ENCODE results near the gene CHID1. TPM values are rescaled to one million over a fixed set of nuclear protein-coding genes. Genes with fewer than 3 reads are reported as not detected.

CHID1 gene
- 44.4 and 76.5 TPM in 2 replicates for total RNA-seq

DNA sequence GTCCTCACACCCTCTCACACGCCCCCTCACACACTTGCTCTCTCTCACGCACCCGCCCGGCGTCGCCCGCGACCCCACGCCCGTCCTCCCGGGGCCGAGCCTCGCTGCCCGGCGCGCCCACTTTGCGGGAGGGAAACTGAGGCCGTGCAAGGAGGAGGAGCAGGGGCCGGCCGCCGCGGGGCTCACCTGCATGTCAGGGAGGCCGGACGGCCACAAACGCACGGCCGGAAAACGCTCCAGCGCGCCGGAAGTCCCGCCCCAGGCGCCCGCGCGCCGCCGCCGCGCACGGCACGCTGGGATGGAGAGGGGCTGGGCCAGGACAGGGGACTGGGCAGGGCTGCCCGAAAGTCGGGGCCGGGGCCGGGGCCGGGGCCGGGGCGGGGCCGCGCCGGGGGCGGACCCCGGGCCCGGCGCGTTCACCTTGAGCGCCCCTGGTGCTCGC is at the start of gene CHID1:
CHID1 (minus strand) TSS at position 222 of the 442 bp plus-strand sequence. CDS start 5,994 bp downstream, outside the sequence.

DNA sequence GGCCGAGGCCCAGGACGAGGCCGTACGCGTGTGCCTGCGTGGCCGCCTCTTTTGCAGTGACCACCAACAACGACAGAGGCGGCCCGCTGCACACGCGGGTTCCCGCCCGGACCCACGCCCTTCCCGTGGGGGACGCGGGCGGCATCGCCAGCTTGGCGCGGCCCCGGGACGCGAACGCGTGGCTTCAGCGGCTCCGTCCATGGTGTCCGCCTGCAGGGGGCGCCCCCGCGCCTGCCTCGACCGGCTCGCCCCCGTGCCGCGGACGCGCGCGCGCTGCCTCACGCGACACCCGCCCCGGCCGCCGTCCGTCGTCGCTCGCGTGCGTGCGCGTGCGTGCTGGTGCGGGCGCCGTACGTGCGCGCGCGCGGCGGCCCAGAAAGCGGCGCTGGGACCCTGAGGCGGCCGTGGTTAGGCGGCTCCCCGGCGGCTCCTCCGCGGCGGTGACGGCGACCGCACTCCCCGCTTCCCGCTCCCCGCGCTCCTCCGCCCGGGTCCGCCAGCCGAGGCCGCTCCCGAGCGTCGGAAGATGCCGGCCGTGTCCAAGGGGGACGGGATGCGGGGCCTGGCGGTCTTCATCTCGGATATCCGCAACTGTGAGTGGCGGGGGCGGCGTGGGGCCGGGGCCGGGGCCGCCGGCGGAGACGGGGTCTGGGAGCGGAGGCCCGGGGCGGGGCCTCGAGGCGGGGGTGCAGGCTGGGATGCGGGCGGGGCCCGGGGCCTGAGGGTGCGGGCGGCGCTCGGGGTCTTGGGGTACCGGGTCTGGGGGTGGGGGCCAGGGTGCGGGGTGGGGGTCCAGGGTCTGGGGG is 15.1 kb upstream of the CHID1 start, which contains the start of gene AP2A2:
AP2A2 (plus strand) TSS at position 375 of the 806 bp plus-strand sequence; CDS start at position 527, 152 bp downstream.

DNA sequence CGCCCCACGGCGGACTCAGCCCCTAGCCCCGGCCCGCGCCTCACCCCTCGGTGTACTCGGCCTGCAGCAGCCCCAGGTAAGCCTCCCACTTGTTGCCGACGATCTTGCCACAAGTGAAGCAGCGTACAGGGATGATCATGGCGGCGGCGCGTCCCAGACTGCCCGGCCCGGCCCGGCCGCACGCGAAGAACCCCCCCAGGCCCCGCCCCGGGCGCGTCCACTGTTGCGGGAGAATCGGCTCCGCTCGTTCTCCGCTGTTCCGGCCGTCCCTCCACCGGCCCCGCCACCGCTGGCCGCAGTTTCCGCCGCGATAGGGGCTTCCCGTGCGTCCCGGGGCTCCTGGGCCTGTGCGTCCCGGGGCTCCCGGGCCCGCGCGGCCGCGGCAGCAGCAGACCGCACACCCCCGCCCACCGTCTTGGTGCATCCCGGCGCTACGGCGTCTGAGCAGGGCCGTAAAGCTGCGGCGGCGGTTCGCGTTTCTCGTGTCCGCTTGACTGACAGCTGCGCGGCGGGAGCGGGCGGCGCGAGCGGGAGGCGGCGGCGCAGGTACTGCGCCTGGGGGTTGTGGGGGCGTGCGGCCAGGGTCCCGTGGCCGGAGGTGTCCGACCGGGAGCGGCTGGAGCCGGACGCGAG is 68.1 kb downstream of the CHID1 start, which contains the start of the genes POLR2L and TSPAN4:
POLR2L (minus strand) TSS at position 160 of the 633 bp plus-strand sequence; CDS start at position 139, 21 bp downstream.
TSPAN4 (plus strand) TSS at position 483 of the 633 bp plus-strand sequence. CDS start 7,453 bp downstream, outside the sequence.

DNA sequence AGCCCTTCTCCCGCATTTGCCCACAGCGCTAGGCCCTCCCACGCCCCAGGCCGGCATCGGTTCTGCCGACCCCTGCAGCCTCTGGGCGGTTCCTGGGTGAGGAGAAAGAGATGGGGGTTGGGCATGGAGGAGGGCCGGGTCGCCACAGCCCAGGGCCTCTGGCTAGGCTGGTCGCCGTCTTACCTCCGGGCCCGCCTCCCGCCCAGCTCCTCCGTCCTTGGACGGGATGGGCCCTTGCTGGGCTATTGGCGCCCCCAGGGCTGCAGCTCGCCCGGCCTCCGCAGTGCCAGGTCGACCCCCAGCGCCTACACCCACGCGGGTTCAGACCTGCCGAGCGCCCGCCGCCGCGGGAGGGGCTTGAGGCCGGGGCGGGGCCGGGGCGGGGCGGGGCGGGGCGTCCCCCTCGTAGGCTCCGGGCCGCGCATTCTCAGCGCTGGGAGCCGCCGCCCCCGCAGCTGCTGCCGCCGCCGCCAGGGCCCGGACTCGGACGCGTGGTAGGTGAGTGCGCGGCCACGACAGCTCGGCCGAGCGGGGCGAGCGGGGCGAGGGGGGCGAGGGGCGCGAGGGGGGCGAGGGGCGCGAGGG is 78.0 kb downstream of the CHID1 start, which contains the start of gene CD151:
CD151 (plus strand) TSS at position 424 of the 585 bp plus-strand sequence. CDS start 3,118 bp downstream, outside the sequence.

DNA sequence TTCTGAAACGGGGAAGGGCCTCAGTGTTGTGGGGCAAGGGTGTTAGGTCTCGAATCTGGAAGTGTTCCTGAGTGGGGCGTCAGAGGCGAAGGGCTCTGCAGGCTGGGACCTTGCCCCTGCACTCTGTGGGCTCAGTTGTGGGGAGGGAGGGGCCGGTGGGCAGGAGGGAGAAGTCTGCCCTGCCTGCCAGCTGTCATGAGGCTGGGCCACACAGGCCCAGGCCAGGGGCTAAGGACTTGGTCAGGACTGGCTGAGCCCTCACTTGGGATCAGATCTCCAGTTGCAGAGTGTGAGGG is 82.8 kb downstream of the CHID1 start, which contains the start of gene CRACR2B:
CRACR2B (plus strand) TSS at position 23 of the 296 bp plus-strand sequence. CDS start 689 bp downstream, outside the sequence.

DNA sequence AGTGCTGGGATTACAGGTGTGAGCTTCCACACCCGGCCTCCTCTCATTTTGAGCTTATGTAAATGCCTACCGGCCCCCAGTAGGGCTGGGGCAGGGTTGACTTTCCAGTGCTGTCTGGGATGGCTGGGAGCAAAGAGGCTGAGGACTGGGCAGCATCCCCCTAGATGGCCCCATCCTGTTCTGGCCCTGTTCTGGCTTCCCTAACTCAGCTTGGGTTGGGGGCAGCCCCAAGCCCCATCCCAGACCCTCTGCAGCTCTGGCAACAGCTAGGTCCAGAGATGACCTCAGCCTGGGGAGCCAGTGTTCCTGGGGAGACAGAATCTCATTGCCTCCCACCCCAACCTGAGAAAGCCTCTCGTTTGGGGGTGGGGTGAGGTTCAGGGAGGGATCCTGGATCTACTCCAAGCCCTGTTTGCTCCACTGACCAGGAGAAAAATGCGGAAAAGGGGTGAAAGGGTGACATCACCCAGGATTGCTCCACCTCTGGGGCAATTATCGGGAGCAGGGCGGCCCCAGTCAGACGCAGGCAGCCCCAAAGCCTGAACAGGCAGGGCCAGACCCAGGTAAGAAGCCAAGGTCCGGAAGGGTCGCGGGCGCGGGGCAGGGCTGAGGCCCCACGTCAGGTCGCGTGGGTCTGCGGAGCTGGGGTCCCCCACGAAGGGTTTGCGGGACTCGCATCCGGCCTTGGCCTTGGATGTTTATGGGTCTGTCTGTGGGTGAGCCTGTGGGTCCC is 92.0 kb downstream of the CHID1 start, which contains the start of gene PNPLA2:
PNPLA2 (plus strand) TSS at position 519 of the 733 bp plus-strand sequence. CDS start 805 bp downstream, outside the sequence.

Other genes starting within 250 kb of the CHID1 start
- 28.4 and 36.0 TPM in 2 replicates for gene DEAF1, start 215.6 kb downstream of the CHID1 start, total RNA-seq
- 16.4 and 21.9 TPM in 2 replicates for gene TMEM80, start 215.0 kb downstream of the CHID1 start, total RNA-seq
- 126 and 167 TPM in 2 replicates for gene EPS8L2, start 204.6 kb downstream of the CHID1 start, total RNA-seq
- 199 and 220 TPM in 2 replicates for gene TALDO1, start 163.3 kb downstream of the CHID1 start, total RNA-seq
- gene GATD1, start 133.3 kb downstream of the CHID1 start, total RNA-seq = 20.8 and 30.3 TPM in 2 replicates
- not detected in 2 replicates for gene CEND1, start 120.7 kb downstream of the CHID1 start, total RNA-seq
- gene SLC25A22, start 112.5 kb downstream of the CHID1 start, total RNA-seq = 6.2 and 20.9 TPM in 2 replicates
- 6.2 and 8.1 TPM in 2 replicates for gene PIDD1, start 105.6 kb downstream of the CHID1 start, total RNA-seq
- gene RPLP2, start 100.8 kb downstream of the CHID1 start, total RNA-seq = 259 and 293 TPM in 2 replicates
- 20.5 and 21.2 TPM in 2 replicates for gene PNPLA2, start 91.9 kb downstream of the CHID1 start, total RNA-seq
- gene CRACR2B, start 82.9 kb downstream of the CHID1 start, total RNA-seq = 0.34 and 1.00 TPM in 2 replicates
- gene CD151, start 77.9 kb downstream of the CHID1 start, total RNA-seq = 166 and 396 TPM in 2 replicates
- gene POLR2L, start 68.3 kb downstream of the CHID1 start, total RNA-seq = 25.6 and 55.0 TPM in 2 replicates
- 21.7 and 32.5 TPM in 2 replicates for gene TSPAN4, start 68.0 kb downstream of the CHID1 start, total RNA-seq
- gene AP2A2, start 15.1 kb upstream of the CHID1 start, total RNA-seq = 17.1 and 40.4 TPM in 2 replicates
- gene MUC6, start 125.9 kb upstream of the CHID1 start, total RNA-seq = not detected in 2 replicates
- under 0.01 TPM in 1 of 2 replicates, not detected in the other for gene MUC2, start 164.1 kb upstream of the CHID1 start, total RNA-seq
- 0.07 TPM in 1 of 2 replicates, not detected in the other for gene MUC5AC, start 247.1 kb upstream of the CHID1 start, total RNA-seq